ENCODE data around the gene STOM.

The STOM gene

DNA sequence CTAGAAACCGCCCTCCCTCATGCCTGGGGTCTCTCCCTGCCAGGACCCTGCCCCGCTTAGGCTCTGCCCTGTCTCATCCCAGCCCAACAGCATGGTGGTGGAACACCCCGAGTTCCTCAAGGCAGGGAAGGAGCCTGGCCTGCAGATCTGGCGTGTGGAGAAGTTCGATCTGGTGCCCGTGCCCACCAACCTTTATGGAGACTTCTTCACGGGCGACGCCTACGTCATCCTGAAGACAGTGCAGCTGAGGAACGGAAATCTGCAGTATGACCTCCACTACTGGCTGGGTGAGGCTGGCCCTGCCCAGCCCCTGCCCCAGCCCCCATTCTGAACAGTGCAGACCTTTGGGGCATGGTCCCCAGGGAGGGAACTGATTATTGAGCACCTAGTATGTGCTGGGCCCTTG, 68.2 kb downstream of the STOM start:
- Histone ChIP-seq H3K4me1 (ENCODE audit: insufficient read depth, low read length) (no peaks in the 10 kb centered on the region), H3K36me3 (ENCODE audit: insufficient read depth, low read length) (no peaks in the 10 kb centered on the region), H3K27me3 (ENCODE audit: insufficient read depth, low read length, poor library complexity) (no peaks in the 10 kb centered on the region), H3K4me3 (ENCODE audit: low read depth in 1 of 2, low read length in 2 of 2) (no peak overlapping the region), H2AFZ (ENCODE audit: low read depth, low read length) (no peak overlapping the region), H3K4me2 (ENCODE audit: insufficient read depth, low read length) (no peak overlapping the region), H3K9me3 (ENCODE audit: insufficient read depth, low read length, severe bottlenecking) (no peaks in the 10 kb centered on the region), H4K20me1 (ENCODE audit: insufficient read depth, low read length) (no peaks in the 10 kb centered on the region), H3K9ac (ENCODE audit: low read depth, low read length) (no peak overlapping the region), H3K27ac (ENCODE audit: low read length) (no peak overlapping the region), H3K79me2 (ENCODE audit: insufficient read depth, low read length) (no peaks in the 10 kb centered on the region)
- TF ChIP-seq EZH2 (IDR thresholded peaks at IDR 0.05; ENCODE audit: borderline replicate concordance, low read depth, low read length, severe bottlenecking): no peak
- TF ChIP-seq, protein P1, sequence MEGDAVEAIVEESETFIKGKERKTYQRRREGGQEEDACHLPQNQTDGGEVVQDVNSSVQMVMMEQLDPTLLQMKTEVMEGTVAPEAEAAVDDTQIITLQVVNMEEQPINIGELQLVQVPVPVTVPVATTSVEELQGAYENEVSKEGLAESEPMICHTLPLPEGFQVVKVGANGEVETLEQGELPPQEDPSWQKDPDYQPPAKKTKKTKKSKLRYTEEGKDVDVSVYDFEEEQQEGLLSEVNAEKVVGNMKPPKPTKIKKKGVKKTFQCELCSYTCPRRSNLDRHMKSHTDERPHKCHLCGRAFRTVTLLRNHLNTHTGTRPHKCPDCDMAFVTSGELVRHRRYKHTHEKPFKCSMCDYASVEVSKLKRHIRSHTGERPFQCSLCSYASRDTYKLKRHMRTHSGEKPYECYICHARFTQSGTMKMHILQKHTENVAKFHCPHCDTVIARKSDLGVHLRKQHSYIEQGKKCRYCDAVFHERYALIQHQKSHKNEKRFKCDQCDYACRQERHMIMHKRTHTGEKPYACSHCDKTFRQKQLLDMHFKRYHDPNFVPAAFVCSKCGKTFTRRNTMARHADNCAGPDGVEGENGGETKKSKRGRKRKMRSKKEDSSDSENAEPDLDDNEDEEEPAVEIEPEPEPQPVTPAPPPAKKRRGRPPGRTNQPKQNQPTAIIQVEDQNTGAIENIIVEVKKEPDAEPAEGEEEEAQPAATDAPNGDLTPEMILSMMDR (IDR thresholded peaks at IDR 0.05; ENCODE audit: borderline replicate concordance, extremely low read depth, low read length, poor library complexity, severe bottlenecking): no peak
- ATAC-seq (ENCODE audit: insufficient read depth, low read depth) (no peak), DNase-seq (no peak)

DNA sequence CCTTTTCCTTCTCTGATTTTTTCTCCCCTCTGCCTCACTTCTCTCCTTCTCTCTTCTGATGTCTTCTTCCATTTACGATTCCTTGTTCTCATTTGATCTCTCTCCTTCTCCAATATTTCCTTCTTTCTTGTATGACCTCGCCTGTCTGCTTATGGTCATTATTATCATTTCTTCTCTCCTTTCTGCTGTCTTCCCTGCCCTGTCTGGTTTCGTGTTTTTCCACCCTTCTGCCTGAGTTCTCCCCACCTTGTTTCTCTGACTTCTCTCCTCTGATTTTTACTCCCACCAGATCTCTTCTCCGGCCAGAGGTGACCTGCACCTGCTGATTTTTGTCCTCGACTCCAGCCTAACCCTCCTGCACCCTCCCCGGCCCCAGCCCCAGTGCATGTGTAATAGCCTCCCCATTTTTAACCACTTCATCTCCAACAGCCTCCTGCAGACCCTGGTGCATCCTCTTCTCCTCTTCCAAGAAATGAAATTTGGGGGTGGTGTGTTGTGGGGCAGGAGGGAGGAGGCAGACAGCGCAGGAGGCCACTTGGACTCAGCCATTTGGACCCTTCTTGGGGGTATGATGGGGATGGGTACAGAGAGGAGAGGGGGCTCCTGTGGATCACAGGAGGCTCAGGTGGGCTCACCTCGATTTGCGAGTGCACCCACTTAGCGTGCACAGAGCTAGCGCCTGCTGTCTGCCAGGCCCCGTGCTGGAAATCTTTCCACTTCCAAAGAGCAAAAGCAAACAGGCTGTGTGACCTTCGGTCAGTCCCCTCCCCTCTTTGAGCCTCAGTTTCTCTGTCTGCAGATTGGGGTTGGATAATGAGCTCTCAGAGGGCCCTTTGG, 69.5 kb downstream of the STOM start:
- no peak for TF ChIP-seq EZH2 (IDR thresholded peaks at IDR 0.05; ENCODE audit: borderline replicate concordance, low read depth, low read length, severe bottlenecking)
- TF ChIP-seq, protein P1 (IDR thresholded peaks at IDR 0.05; ENCODE audit: borderline replicate concordance, extremely low read depth, low read length, poor library complexity, severe bottlenecking): no peak
- no peak overlapping the region for H3K4me3 ChIP-seq (ENCODE audit: low read depth in 1 of 2, low read length in 2 of 2)
- H3K4me1 ChIP-seq (ENCODE audit: insufficient read depth, low read length): no peaks in the 10 kb centered on the region
- DNase-seq (no peak), ATAC-seq (ENCODE audit: insufficient read depth, low read depth) (no peak)
- no peaks in the 10 kb centered on the region for H3K36me3 ChIP-seq (ENCODE audit: insufficient read depth, low read length)
- no peak overlapping the region for H3K4me2 ChIP-seq (ENCODE audit: insufficient read depth, low read length)
- H3K79me2 ChIP-seq (ENCODE audit: insufficient read depth, low read length): no peaks in the 10 kb centered on the region
- no peaks in the 10 kb centered on the region for H3K27me3 ChIP-seq (ENCODE audit: insufficient read depth, low read length, poor library complexity)
- H3K27ac ChIP-seq (ENCODE audit: low read length): no peak overlapping the region
- H3K9me3 ChIP-seq (ENCODE audit: insufficient read depth, low read length, severe bottlenecking): no peaks in the 10 kb centered on the region
- H2AFZ ChIP-seq (ENCODE audit: low read depth, low read length): no peak overlapping the region
- no peaks in the 10 kb centered on the region for H4K20me1 ChIP-seq (ENCODE audit: insufficient read depth, low read length)
- H3K9ac ChIP-seq (ENCODE audit: low read depth, low read length): no peak overlapping the region

DNA sequence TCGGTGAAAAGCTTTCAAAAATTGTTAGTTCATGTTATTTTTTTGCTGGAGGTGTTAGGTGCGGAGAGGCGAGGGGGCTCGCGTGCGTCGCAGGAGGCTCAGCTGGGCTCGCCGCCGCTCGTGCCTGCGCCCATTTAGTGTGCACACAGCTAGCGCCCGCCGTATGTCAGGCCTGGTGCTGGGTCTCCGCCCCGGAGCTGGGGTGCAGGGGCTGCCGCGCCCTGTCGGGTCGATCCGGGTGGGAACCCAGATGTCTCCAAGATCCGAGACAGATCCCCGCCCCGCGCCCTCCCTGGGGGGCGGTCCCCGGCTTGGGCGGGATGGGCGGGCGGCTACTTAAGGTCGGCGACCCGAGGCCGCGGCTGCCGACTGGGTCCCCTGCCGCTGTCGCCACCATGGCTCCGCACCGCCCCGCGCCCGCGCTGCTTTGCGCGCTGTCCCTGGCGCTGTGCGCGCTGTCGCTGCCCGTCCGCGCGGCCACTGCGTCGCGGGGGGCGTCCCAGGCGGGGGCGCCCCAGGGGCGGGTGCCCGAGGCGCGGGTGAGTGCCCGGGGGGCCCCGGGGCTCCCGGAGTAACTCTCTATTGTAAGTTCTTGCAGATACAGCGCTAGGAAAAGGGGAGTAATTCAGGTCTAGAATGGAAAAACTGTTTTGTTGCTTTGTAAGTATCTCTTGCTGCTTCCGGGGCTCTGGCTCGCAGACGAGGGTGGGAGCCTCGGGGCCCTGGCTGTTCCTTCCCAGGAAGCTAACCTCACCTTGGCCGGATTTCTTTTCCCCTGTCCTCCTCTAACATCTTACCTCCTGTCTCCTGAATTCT, 70.4 kb downstream of the STOM start:
- Histone ChIP-seq H3K4me1 (ENCODE audit: insufficient read depth, low read length) (no peaks in the 10 kb centered on the region), H3K9ac (ENCODE audit: low read depth, low read length) (no peak overlapping the region), H3K27me3 (ENCODE audit: insufficient read depth, low read length, poor library complexity) (no peaks in the 10 kb centered on the region), H3K36me3 (ENCODE audit: insufficient read depth, low read length) (no peaks in the 10 kb centered on the region), H4K20me1 (ENCODE audit: insufficient read depth, low read length) (no peaks in the 10 kb centered on the region), H3K79me2 (ENCODE audit: insufficient read depth, low read length) (no peaks in the 10 kb centered on the region), H3K4me2 (ENCODE audit: insufficient read depth, low read length) (no peak overlapping the region), H2AFZ (ENCODE audit: low read depth, low read length) (no peak overlapping the region), H3K27ac (ENCODE audit: low read length) (no peak overlapping the region), H3K9me3 (ENCODE audit: insufficient read depth, low read length, severe bottlenecking) (no peaks in the 10 kb centered on the region), H3K4me3 (ENCODE audit: low read depth in 1 of 2, low read length in 2 of 2) (no peak overlapping the region)
- no peak for ATAC-seq (ENCODE audit: insufficient read depth, low read depth)
- no peak for TF ChIP-seq EZH2 (IDR thresholded peaks at IDR 0.05; ENCODE audit: borderline replicate concordance, low read depth, low read length, severe bottlenecking)
- TF ChIP-seq, protein P1 (IDR thresholded peaks at IDR 0.05; ENCODE audit: borderline replicate concordance, extremely low read depth, low read length, poor library complexity, severe bottlenecking): no peak
- DNase-seq: no peak
